SU-DHL-6 (cell line): ENCODE data around the gene CDK10.

Experiments used
- H2AFZ ChIP-seq: fragments of 200-600 bp; sonication (generic); 2 replicates; pipeline ENCODE4 v1.6.1; 2014; ENCODE audit warnings: low read depth, mild to moderate bottlenecking, moderate library complexity, mixed read lengths, antibody characterized with exemption, low read length; ENCODE audit not compliant: severe bottlenecking
- H3F3A ChIP-seq: fragments of 200-600 bp; shearing (Covaris generic); 2 replicates; pipeline ENCODE4 v1.6.0; 2016; ENCODE audit warnings: antibody characterized with exemption, mild to moderate bottlenecking; ENCODE audit not compliant: insufficient read depth
- H3K27ac ChIP-seq: fragments of 200-600 bp; sonication (generic); 2 replicates; pipeline ENCODE4 v1.5.1; 2016; ENCODE audit warnings: low read depth, mild to moderate bottlenecking, low read length, moderate library complexity, mixed read lengths
- H3K27me3 ChIP-seq: fragments of 200-600 bp; sonication (generic), shearing (Covaris generic); 2 replicates; pipeline ENCODE4 v1.6.0; 2014; ENCODE audit warnings: mild to moderate bottlenecking, low read length
- H3K36me3 ChIP-seq: fragments of 200-600 bp; sonication (generic); 2 replicates; pipeline ENCODE4 v1.6.1; 2014; ENCODE audit warnings: mild to moderate bottlenecking, low read length, mixed read lengths
- H3K4me2 ChIP-seq: fragments of 300-600, 200-600 bp; shearing (Covaris generic), sonication (generic); 2 replicates; pipeline ENCODE4 v1.6.0; 2014; ENCODE audit warnings: low read length, low read depth, mild to moderate bottlenecking; ENCODE audit not compliant: poor library complexity, severe bottlenecking
- H3K4me3 ChIP-seq: fragments of 200-600 bp; sonication (generic); 2 replicates; pipeline ENCODE4 v1.5.1; 2014; ENCODE audit warnings: antibody characterized with exemption, low read length, mild to moderate bottlenecking, mixed read lengths; ENCODE audit not compliant: insufficient read depth, poor library complexity, severe bottlenecking
- H3K79me2 ChIP-seq: fragments of 200-600 bp; sonication (generic); 2 replicates; pipeline ENCODE4 v1.6.1; 2014; ENCODE audit warnings: mild to moderate bottlenecking, low read length, moderate library complexity; ENCODE audit not compliant: insufficient read depth
- H3K9ac ChIP-seq: fragments of 200-600 bp; sonication (generic); 2 replicates; pipeline ENCODE4 v1.7.0; 2014; ENCODE audit warnings: mild to moderate bottlenecking, low read length
- H3K9me2 ChIP-seq: fragments of 200-600 bp; sonication (generic); replicated peaks from 2 replicates; pipeline ENCODE4 v1.6.1; 2014; ENCODE audit warnings: low read length; ENCODE audit not compliant: insufficient read depth
- H3K9me3 ChIP-seq: fragments of 200-600 bp; sonication (generic); 2 replicates; pipeline ENCODE4 v1.6.1; 2014; ENCODE audit warnings: low read length, mixed read lengths; ENCODE audit not compliant: insufficient read depth
- H4K20me1 ChIP-seq: fragments of 200-600 bp; sonication (generic); 2 replicates; pipeline ENCODE4 v1.6.1; 2014; ENCODE audit warnings: low read depth, mild to moderate bottlenecking, antibody characterized with exemption, low read length, moderate library complexity, mixed read lengths
- CTCF ChIP-seq: fragments of 200-600 bp; sonication (generic); IDR thresholded peaks from one replicate; pipeline ENCODE4 v1.5.1; 2017; ENCODE audit warnings: antibody characterized with exemption, mild to moderate bottlenecking, low read length, moderate library complexity; ENCODE audit not compliant: insufficient read depth, poor library complexity, severe bottlenecking
- EZH2phosphoT487 ChIP-seq: fragments of 200-600 bp; sonication (generic), shearing (Covaris generic); conservative IDR thresholded peaks from 2 replicates; pipeline ENCODE4 v1.6.1; 2018; ENCODE audit warnings: mild to moderate bottlenecking, antibody characterized with exemption, low read length, moderate library complexity, mixed read lengths

CDK10 gene

GRCh38 chr16:89700649-89701424, 14.3 kb downstream of the CDK10 start:
- H3K79me2 ChIP-seq, result no peaks in the 10 kb centered on the region
- no peaks in the 10 kb centered on the region for H3K9me2 ChIP-seq
- H3K27me3 ChIP-seq, result no peaks in the 10 kb centered on the region
- H3K36me3 ChIP-seq, result no peaks in the 10 kb centered on the region
- peak overlapping the region; percentile 57 for H3K4me3 ChIP-seq
- no peaks in the 10 kb centered on the region; the same call in 1 of the 2 replicates for H4K20me1 ChIP-seq
- peak overlapping the region; percentile 65 for H3K9ac ChIP-seq
- no peak for TF ChIP-seq CTCF
- TF ChIP-seq EZH2phosphoT487, result no peak
- peak overlapping the region; percentile 46 for H2AFZ ChIP-seq
- H3F3A ChIP-seq, result no peaks in the 10 kb centered on the region
- H3K9me3 ChIP-seq, result no peaks in the 10 kb centered on the region
- peak overlapping the region; percentile 52 for H3K4me2 ChIP-seq
- H3K27ac ChIP-seq, result peak overlapping the region; percentile 57

DNA sequence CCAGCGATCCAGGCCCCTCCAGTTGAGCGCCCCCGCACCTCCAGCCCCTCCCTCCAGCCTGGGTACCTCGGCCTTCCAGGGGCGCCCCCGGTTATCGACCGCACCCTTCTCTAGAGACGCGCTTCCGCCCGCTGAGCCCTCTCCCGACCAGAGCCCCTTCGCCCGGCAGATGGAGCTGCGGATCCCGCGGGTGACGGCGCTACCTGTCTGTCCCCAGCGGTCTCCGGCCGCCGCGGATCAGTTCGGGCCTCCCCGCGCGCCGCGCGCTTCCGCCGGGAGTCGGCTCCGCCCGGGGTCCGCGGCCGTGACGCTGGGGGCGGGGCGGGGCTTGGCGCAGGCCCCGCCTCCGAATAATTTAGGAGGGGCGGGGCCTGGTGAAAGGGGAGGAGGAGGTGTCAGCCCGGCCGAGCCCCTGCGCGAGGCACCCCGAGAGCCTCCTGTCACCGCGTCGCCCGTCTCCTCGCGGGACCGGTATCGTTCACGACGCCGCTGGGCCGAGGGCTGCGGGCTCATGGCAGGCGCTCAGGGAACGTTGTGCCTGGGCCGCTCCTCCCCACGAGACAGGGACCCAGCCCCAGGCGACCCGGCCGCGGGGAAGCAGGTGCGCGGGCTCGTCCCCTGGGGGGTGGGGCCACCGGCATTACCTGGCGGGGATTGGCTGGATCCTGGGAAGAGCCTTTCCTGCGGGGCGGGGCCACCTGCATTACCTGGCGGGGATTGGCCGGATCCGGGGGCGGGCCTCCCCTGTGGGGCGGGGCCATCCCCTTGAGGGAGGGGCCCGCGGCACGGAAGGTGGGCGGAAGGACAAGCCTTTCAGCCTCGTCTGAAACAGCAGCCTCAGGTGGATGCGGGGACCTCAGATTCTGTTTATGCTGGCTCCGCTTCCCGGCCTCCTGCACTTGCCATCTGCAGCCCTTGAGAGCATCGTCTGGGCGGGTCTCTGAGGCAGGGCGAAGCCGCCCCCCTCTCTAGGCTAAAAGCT, 15.2 kb downstream of the CDK10 start, which contains the start of gene SPATA2L:
TSS of gene SPATA2L (minus strand) at position 281 of the 982 bp plus-strand sequence. CDS start 473 bp downstream, outside the sequence.
- H3K9ac ChIP-seq, result peak within 1 kb of the TSS; percentile 65
- H3K9me2 ChIP-seq, result no peaks in the 10 kb centered on the region
- H3K9me3 ChIP-seq, result no peaks in the 10 kb centered on the region
- no peaks in the 10 kb centered on the region for H3F3A ChIP-seq
- H4K20me1 ChIP-seq, result no peaks in the 10 kb centered on the region; the same call in 1 of the 2 replicates
- TF ChIP-seq EZH2phosphoT487 (no peak), CTCF (no peak)
- no peaks in the 10 kb centered on the region for H3K27me3 ChIP-seq
- peak within 1 kb of the TSS; percentile 57 for H3K27ac ChIP-seq
- no peaks in the 10 kb centered on the region for H3K79me2 ChIP-seq
- H2AFZ ChIP-seq, result peak within 1 kb of the TSS; percentile 46
- peak within 1 kb of the TSS; percentile 52 for H3K4me2 ChIP-seq
- no peaks in the 10 kb centered on the region for H3K36me3 ChIP-seq
- H3K4me3 ChIP-seq, result peak within 1 kb of the TSS; percentile 57

- Histone ChIP-seq H3F3A (no peaks in the 10 kb centered on the region), H3K4me2 (no peak overlapping the region), H3K9me3 (no peaks in the 10 kb centered on the region), H3K27ac (no peak overlapping the region), H3K36me3 (no peaks in the 10 kb centered on the region), H3K9ac (no peak overlapping the region), H3K4me3 (no peak overlapping the region), H3K79me2 (no peaks in the 10 kb centered on the region), H2AFZ (no peak overlapping the region), H3K27me3 (no peaks in the 10 kb centered on the region), H3K9me2 (no peaks in the 10 kb centered on the region), H4K20me1 (no peaks in the 10 kb centered on the region; the same call in 1 of the 2 replicates)
- TF ChIP-seq EZH2phosphoT487 (no peak), CTCF (no peak)
Measured at GRCh38 chr16:89704281-89704680, 17.8 kb downstream of the CDK10 start.
